ENCODE measurements around the gene TRIO. TPM values are rescaled to one million over a fixed set of nuclear protein-coding genes. Genes with fewer than 3 reads are reported as not detected.

TRIO gene
- polyA plus RNA-seq, 1 donor (not counting 4 experiments of a cell fraction or from before 2014, with no cell fraction given) = 57.2 TPM

DNA sequence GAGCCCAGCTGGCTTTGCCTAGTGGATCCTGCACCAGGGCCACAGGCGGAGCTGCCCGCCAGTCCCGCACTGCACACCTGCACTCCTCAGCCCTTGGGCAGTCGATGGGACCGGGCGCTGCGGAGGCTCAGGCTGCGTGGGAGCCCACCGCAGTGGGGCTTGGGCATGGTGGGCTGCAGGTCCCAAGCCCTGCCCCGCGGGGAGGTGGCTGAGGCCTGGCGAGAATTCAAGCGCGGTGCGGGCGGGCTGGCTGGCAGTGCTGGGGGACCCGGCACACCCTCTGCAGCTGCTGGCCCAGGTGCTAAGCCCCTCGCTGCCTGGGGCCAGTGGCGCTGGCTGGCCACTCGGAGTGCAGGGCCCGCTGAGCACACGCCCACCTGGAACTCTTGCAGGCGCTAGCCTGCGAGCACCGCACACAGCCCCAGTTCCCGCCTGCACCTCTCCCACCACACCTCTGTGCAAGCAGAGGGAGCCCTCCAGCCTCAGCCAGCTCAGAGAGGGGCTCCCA, 312.7 kb downstream of the TRIO start:
- Histone ChIP-seq H3K79me2 (ENCODE audit: control insufficient read depth, insufficient read depth, low read length) (peaks cover 25% of the 10 kb centered on the region), H3K9ac (ENCODE audit: control insufficient read depth, extremely low read depth, insufficient read depth, low read length) (no peak overlapping the region), H2AFZ (ENCODE audit: control insufficient read depth, low read length) (no peak overlapping the region), H3K4me1 (ENCODE audit: control insufficient read depth, extremely low read depth, insufficient read depth, low read length) (peaks cover 12% of the 10 kb centered on the region), H3K4me2 (ENCODE audit: control insufficient read depth, extremely low read depth, insufficient read depth, low read depth, low read length) (no peak overlapping the region), H3K27me3 (ENCODE audit: control insufficient read depth, extremely low read depth, insufficient read depth, low read length) (no peaks in the 10 kb centered on the region), H3K27ac (ENCODE audit: control insufficient read depth, insufficient read depth, low read length) (no peak overlapping the region), H3K36me3 (ENCODE audit: control insufficient read depth in 2 of 2, extremely low read depth in 1 of 2, insufficient read depth in 2 of 2, low read length in 2 of 2) (peaks cover 16 to 26% of the 10 kb centered on the region in 2 experiments), H3K4me3 (ENCODE audit: control insufficient read depth in 2 of 3, extremely low read depth in 1 of 3, insufficient read depth in 2 of 3, low read depth in 1 of 3, low read length in 3 of 3) (no peak overlapping the region), H4K20me1 (ENCODE audit: control insufficient read depth, extremely low read depth, insufficient read depth, low read length) (peaks cover 3% of the 10 kb centered on the region), H3K9me3 (ENCODE audit: control insufficient read depth, low read depth, low read length) (no peaks in the 10 kb centered on the region), H3K9me1 (ENCODE audit: control insufficient read depth, extremely low read depth, insufficient read depth, low read length) (no peaks in the 10 kb centered on the region)
- TF ChIP-seq CTCF (optimal IDR thresholded peaks at IDR 0.05 in 1 of 3, IDR thresholded peaks at IDR 0.05 in 1 of 3, conservative IDR thresholded peaks at IDR 0.05 in 1 of 3; ENCODE audit: extremely low read depth in 1 of 3, insufficient read depth in 2 of 3, low read length in 3 of 3) (no peak), EZH2 (IDR thresholded peaks at IDR 0.05; ENCODE audit: low read length) (no peak)
- DNase-seq (ENCODE audit: low read depth, low spot score) (no peak), FAIRE-seq (no peak)
- dilution Hi-C loops (cut with MboI; ENCODE audit: extremely low pct_ligation_motif_present, low sequenced_read_pairs) = no loop called here

DNA sequence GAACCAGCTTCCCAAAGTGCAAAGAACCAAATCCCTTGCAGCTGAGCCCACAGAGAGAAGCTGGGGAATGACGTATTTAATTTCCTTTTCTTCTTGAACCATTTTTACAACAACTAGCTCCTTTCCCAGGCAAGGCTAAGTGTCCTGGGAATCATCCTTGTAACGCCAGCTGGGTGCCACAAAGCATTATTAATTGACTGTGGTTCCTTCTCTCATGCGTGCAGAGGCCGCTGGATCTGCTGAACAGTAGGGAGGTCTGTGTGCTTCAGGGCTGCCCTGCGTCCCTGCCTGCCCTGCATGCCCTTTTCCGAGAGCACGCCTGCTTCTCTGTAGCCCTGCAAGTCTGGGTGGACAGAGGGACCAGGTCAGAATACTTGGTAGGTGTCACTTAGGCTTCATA, 314.3 kb downstream of the TRIO start:
- Histone ChIP-seq H3K36me3 (ENCODE audit: control insufficient read depth in 2 of 2, extremely low read depth in 1 of 2, insufficient read depth in 2 of 2, low read length in 2 of 2) (peaks cover 24 to 33% of the 10 kb centered on the region in 2 experiments), H3K4me2 (ENCODE audit: control insufficient read depth, extremely low read depth, insufficient read depth, low read depth, low read length) (no peak overlapping the region), H3K79me2 (ENCODE audit: control insufficient read depth, insufficient read depth, low read length) (peaks cover 21% of the 10 kb centered on the region), H4K20me1 (ENCODE audit: control insufficient read depth, extremely low read depth, insufficient read depth, low read length) (peaks cover 3% of the 10 kb centered on the region), H3K9me1 (ENCODE audit: control insufficient read depth, extremely low read depth, insufficient read depth, low read length) (no peaks in the 10 kb centered on the region), H3K27me3 (ENCODE audit: control insufficient read depth, extremely low read depth, insufficient read depth, low read length) (no peaks in the 10 kb centered on the region), H3K27ac (ENCODE audit: control insufficient read depth, insufficient read depth, low read length) (no peak overlapping the region), H3K9me3 (ENCODE audit: control insufficient read depth, low read depth, low read length) (no peaks in the 10 kb centered on the region), H3K4me3 (ENCODE audit: control insufficient read depth in 2 of 3, extremely low read depth in 1 of 3, insufficient read depth in 2 of 3, low read depth in 1 of 3, low read length in 3 of 3) (no peak overlapping the region), H2AFZ (ENCODE audit: control insufficient read depth, low read length) (no peak overlapping the region), H3K4me1 (ENCODE audit: control insufficient read depth, extremely low read depth, insufficient read depth, low read length) (peaks cover 12% of the 10 kb centered on the region), H3K9ac (ENCODE audit: control insufficient read depth, extremely low read depth, insufficient read depth, low read length) (no peak overlapping the region)
- dilution Hi-C loops (cut with MboI; ENCODE audit: extremely low pct_ligation_motif_present, low sequenced_read_pairs) = no loop called here
- TF ChIP-seq CTCF (optimal IDR thresholded peaks at IDR 0.05 in 1 of 3, IDR thresholded peaks at IDR 0.05 in 1 of 3, conservative IDR thresholded peaks at IDR 0.05 in 1 of 3; ENCODE audit: extremely low read depth in 1 of 3, insufficient read depth in 2 of 3, low read length in 3 of 3) = no peak
- no peak for TF ChIP-seq EZH2 (IDR thresholded peaks at IDR 0.05; ENCODE audit: low read length)
- FAIRE-seq = no peak
- DNase-seq (ENCODE audit: low read depth, low spot score) = no peak

Measured in keratinocyte (primary cell).